ENCODE data around the gene GPAM.
"Not testable (repeated sequence)": the region's sequence is repeated elsewhere in the genome, so short reads cannot be mapped to it uniquely, and the experiment has no call there.

GPAM gene

GRCh38 chr10:112183329-112184051 lies at the start of gene GPAM:
GPAM (minus strand) TSS chr10:112183765; CDS start chr10:112181784, 1,981 bp downstream.
- peak; percentile 64 for DNase-seq

GRCh38 chr10:112232670-112233069 lies 49.1 kb upstream of the GPAM start:
- no peak for DNase-seq

GRCh38 chr10:112231602-112232400 lies 48.2 kb upstream of the GPAM start:
- DNase-seq: no peak

GRCh38 chr10:112230325-112230988 lies 46.9 kb upstream of the GPAM start:
- no peak for DNase-seq

- DNase-seq: no peak
Measured at GRCh38 chr10:112229901-112230300, 46.3 kb upstream of the GPAM start.

- DNase-seq: no peak
Measured at GRCh38 chr10:112229096-112229495, 45.5 kb upstream of the GPAM start.

- DNase-seq: not testable (repeated sequence)
Measured at GRCh38 chr10:112228366-112229088, 45.0 kb upstream of the GPAM start.

GRCh38 chr10:112227331-112227987 lies 43.9 kb upstream of the GPAM start:
- DNase-seq: no peak

GRCh38 chr10:112226439-112227248 lies 43.1 kb upstream of the GPAM start:
- DNase-seq: no peak

- no peak for DNase-seq
Measured at GRCh38 chr10:112225771-112226438, 42.3 kb upstream of the GPAM start.

- DNase-seq: no peak
Measured at GRCh38 chr10:112224933-112225529, 41.5 kb upstream of the GPAM start.

- no peak for DNase-seq
Measured at GRCh38 chr10:112223725-112224124, 40.2 kb upstream of the GPAM start.

GRCh38 chr10:112222799-112223198 lies 39.2 kb upstream of the GPAM start:
- no peak for DNase-seq

GRCh38 chr10:112221545-112221944 lies 38.0 kb upstream of the GPAM start:
- DNase-seq: no peak

- DNase-seq: no peak
Measured at GRCh38 chr10:112218960-112219359, 35.4 kb upstream of the GPAM start.

- DNase-seq: no peak
Measured at GRCh38 chr10:112218036-112218390, 34.4 kb upstream of the GPAM start.

GRCh38 chr10:112217386-112218035 lies 33.9 kb upstream of the GPAM start:
- DNase-seq: no peak

GRCh38 chr10:112216966-112217365 lies 33.4 kb upstream of the GPAM start:
- DNase-seq: no peak

- no peak for DNase-seq
Measured at GRCh38 chr10:112216151-112216550, 32.6 kb upstream of the GPAM start.

GRCh38 chr10:112215342-112215774 lies 31.8 kb upstream of the GPAM start:
- no peak for DNase-seq

All from COR-L47 (cell line).